D721Med (cell line): ENCODE results near the gene FBXO42.

Experiments used
- DNase-seq: peaks from one replicate; pipeline ENCODE4 v3.0.0; 2011; ENCODE audit warnings: low spot score; ENCODE audit not compliant: insufficient read length
- FAIRE-seq: peaks from 2 replicates; lab custom pipeline; 2011; peaks lifted over from hg19 to GRCh38; lab: Jason Lieb, UNC
- CTCF ChIP-seq: IDR thresholded peaks from 2 replicates; pipeline ENCODE4 v1.5.1; 2012; ENCODE audit warnings: mild to moderate bottlenecking, control low read depth; ENCODE audit not compliant: insufficient read depth; ENCODE audit errors: missing control alignments

The FBXO42 gene

GRCh38 chr1:16392740-16393569, 40.7 kb upstream of the FBXO42 start:
- DNase-seq (no peak), FAIRE-seq (no peak)
- no peak for TF ChIP-seq CTCF

- no peak for DNase-seq
- TF ChIP-seq CTCF, result no peak
- FAIRE-seq, result no peak
Measured at GRCh38 chr1:16391411-16391810, 39.1 kb upstream of the FBXO42 start.

- DNase-seq, result no peak
- no peak for TF ChIP-seq CTCF
- no peak for FAIRE-seq
Measured at GRCh38 chr1:16387201-16388188, 35.2 kb upstream of the FBXO42 start.

GRCh38 chr1:16386454-16387113, 34.3 kb upstream of the FBXO42 start:
- FAIRE-seq, result no peak

GRCh38 chr1:16385659-16386453, 33.6 kb upstream of the FBXO42 start:
- no peak for TF ChIP-seq CTCF
- no peak for FAIRE-seq

More at GRCh38 chr1:16386454-16387113, 34.3 kb upstream of the FBXO42 start:
- DNase-seq, result no peak
- TF ChIP-seq CTCF, result no peak

GRCh38 chr1:16383888-16384287, 31.6 kb upstream of the FBXO42 start:
- FAIRE-seq (no peak), DNase-seq (no peak)
- TF ChIP-seq CTCF, result no peak

More at GRCh38 chr1:16385659-16386453, 33.6 kb upstream of the FBXO42 start:
- no peak for DNase-seq
